ENCODE data around the gene RAD51B. TPM values are rescaled to one million over a fixed set of nuclear protein-coding genes. Genes with fewer than 3 reads are reported as not detected.

Gene RAD51B
- total and polyA plus RNA-seq, 2 of the 13 experiments (the other 11 are each of a cell fraction or from before 2014, with no cell fraction given) = 7.0 to 9.5 TPM

DNA sequence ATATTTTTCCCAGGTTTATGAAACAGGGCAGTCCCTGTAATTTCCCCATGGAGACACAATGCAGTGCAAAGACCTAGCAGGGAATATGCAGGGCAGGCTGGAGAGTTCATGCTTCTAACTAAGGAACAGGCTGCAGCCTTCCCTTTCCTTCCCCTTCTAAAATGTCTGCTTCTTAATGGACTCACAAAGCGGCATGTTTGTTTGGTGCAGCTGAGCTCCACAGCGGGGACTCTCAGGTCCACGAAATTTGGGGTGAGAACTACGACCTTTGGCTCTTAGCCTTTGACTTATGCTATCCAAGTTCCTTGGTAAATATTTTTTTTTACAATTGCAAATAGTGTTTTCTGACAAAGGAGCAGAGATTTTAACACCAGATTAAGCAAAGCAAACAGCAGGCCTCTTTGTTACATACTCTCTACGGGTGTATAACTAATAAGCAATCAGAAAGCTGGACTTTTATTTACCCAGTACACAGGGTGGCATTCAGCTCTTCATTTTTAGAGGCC lies 649.7 kb downstream of the RAD51B start (continued):
- TF ChIP-seq, protein P1, sequence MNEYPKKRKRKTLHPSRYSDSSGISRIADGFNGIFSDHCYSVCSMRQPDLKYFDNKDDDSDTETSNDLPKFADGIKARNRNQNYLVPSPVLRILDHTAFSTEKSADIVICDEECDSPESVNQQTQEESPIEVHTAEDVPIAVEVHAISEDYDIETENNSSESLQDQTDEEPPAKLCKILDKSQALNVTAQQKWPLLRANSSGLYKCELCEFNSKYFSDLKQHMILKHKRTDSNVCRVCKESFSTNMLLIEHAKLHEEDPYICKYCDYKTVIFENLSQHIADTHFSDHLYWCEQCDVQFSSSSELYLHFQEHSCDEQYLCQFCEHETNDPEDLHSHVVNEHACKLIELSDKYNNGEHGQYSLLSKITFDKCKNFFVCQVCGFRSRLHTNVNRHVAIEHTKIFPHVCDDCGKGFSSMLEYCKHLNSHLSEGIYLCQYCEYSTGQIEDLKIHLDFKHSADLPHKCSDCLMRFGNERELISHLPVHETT (CRISPR knock-in tag; conservative IDR thresholded peaks at IDR 0.05) = no peak
- TF ChIP-seq ZMAT3 (CRISPR knock-in tag; conservative IDR thresholded peaks at IDR 0.05) (no peak), ZNF33A (CRISPR knock-in tag; IDR thresholded peaks at IDR 0.05; ENCODE audit: borderline replicate concordance) (no peak), TCF7L2 (IDR thresholded peaks at IDR 0.05; ENCODE audit: low read depth, low read length) (no peak), KLF6 (CRISPR knock-in tag; IDR thresholded peaks at IDR 0.05) (no peak), ZKSCAN8 (CRISPR knock-in tag; IDR thresholded peaks at IDR 0.05; ENCODE audit: borderline replicate concordance) (no peak), ZSCAN29 (CRISPR knock-in tag; conservative IDR thresholded peaks at IDR 0.05) (no peak), ZNF777 (CRISPR knock-in tag; IDR thresholded peaks at IDR 0.05) (no peak), EHMT2 (IDR thresholded peaks at IDR 0.05; ENCODE audit: borderline replicate concordance, low read depth, low read length) (no peak), ZMYM3 (CRISPR knock-in tag; IDR thresholded peaks at IDR 0.05) (no peak), JUN (CRISPR knock-in tag; IDR thresholded peaks at IDR 0.05) (no peak), ELF3 (CRISPR knock-in tag; IDR thresholded peaks at IDR 0.05) (peak; percentile 23; the same call in 1 of the 2 replicates), ZNF30 (CRISPR knock-in tag; IDR thresholded peaks at IDR 0.05) (no peak)
- TF ChIP-seq, protein P2, sequence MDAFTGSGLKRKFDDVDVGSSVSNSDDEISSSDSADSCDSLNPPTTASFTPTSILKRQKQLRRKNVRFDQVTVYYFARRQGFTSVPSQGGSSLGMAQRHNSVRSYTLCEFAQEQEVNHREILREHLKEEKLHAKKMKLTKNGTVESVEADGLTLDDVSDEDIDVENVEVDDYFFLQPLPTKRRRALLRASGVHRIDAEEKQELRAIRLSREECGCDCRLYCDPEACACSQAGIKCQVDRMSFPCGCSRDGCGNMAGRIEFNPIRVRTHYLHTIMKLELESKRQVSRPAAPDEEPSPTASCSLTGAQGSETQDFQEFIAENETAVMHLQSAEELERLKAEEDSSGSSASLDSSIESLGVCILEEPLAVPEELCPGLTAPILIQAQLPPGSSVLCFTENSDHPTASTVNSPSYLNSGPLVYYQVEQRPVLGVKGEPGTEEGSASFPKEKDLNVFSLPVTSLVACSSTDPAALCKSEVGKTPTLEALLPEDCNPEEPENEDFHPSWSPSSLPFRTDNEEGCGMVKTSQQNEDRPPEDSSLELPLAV (CRISPR knock-in tag; conservative IDR thresholded peaks at IDR 0.05; ENCODE audit: low read depth) = no peak
- TF ChIP-seq, protein P3, sequence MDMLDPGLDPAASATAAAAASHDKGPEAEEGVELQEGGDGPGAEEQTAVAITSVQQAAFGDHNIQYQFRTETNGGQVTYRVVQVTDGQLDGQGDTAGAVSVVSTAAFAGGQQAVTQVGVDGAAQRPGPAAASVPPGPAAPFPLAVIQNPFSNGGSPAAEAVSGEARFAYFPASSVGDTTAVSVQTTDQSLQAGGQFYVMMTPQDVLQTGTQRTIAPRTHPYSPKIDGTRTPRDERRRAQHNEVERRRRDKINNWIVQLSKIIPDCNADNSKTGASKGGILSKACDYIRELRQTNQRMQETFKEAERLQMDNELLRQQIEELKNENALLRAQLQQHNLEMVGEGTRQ (IDR thresholded peaks at IDR 0.05; ENCODE audit: low read depth, low read length) = no peak
- TF ChIP-seq, protein P3 (CRISPR knock-in tag; IDR thresholded peaks at IDR 0.05; ENCODE audit: borderline replicate concordance) = no peak
- TF ChIP-seq, protein P4, sequence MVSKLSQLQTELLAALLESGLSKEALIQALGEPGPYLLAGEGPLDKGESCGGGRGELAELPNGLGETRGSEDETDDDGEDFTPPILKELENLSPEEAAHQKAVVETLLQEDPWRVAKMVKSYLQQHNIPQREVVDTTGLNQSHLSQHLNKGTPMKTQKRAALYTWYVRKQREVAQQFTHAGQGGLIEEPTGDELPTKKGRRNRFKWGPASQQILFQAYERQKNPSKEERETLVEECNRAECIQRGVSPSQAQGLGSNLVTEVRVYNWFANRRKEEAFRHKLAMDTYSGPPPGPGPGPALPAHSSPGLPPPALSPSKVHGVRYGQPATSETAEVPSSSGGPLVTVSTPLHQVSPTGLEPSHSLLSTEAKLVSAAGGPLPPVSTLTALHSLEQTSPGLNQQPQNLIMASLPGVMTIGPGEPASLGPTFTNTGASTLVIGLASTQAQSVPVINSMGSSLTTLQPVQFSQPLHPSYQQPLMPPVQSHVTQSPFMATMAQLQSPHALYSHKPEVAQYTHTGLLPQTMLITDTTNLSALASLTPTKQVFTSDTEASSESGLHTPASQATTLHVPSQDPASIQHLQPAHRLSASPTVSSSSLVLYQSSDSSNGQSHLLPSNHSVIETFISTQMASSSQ (IDR thresholded peaks at IDR 0.05; ENCODE audit: low read depth) = peak; percentile 67
- TF ChIP-seq, protein P4 (CRISPR knock-in tag; IDR thresholded peaks at IDR 0.05; ENCODE audit: borderline replicate concordance) = peak; percentile 31; the same call in 1 of the 2 replicates
- TF ChIP-seq, protein P5, sequence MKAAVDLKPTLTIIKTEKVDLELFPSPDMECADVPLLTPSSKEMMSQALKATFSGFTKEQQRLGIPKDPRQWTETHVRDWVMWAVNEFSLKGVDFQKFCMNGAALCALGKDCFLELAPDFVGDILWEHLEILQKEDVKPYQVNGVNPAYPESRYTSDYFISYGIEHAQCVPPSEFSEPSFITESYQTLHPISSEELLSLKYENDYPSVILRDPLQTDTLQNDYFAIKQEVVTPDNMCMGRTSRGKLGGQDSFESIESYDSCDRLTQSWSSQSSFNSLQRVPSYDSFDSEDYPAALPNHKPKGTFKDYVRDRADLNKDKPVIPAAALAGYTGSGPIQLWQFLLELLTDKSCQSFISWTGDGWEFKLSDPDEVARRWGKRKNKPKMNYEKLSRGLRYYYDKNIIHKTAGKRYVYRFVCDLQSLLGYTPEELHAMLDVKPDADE (CRISPR knock-in tag; IDR thresholded peaks at IDR 0.05) = no peak

Data from HepG2 (cell line).